Omental fat pad (tissue), 4 donors: Measurements from ENCODE around the gene SAP30BP. TPM values are rescaled to one million over a fixed set of nuclear protein-coding genes. Genes with fewer than 3 reads are reported as not detected.

Source experiments
- ATAC-seq: fragments of 150-250 bp; one replicate; pipeline ENCODE4 v1.9.1; 2016; ENCODE audit warnings: mild to moderate bottlenecking, moderate library complexity; ENCODE audit not compliant: low FRiP score
- DNase-seq: peaks from one replicate; pipeline ENCODE4 v3.0.0-alpha.2; 2019; ENCODE audit warnings: low spot score
- CTCF ChIP-seq, 3 donors: fragments of 450-650 bp; IDR thresholded peaks; one replicate each; pipeline ENCODE4 v1.5.1; 2016 to 2017; ENCODE audit warnings: antibody characterized with exemption in 3 of 3, mild to moderate bottlenecking in 3 of 3, moderate library complexity in 2 of 3
- total RNA-seq, 4 donors: library from RNA; depleted of rRNA; stranded (reverse); fragments of >200 nt; gene quantifications; one replicate each; pipeline ENCODE4 v1.1.0, GENCODE V29; 2016

The SAP30BP gene
- total RNA-seq, 4 donors from 2014 or later, result 52.9 to 105 (median 68.8) TPM

GRCh38 chr17:75633486-75634375 lies 33.4 kb upstream of the SAP30BP start:
- ATAC-seq (peak; percentile 6), DNase-seq (peak; percentile 66)
- no peak for TF ChIP-seq CTCF (IDR thresholded peaks at IDR 0.05)

GRCh38 chr17:75634376-75634740 lies 32.8 kb upstream of the SAP30BP start:
- no peak for DNase-seq
- no peak for ATAC-seq
- TF ChIP-seq CTCF (IDR thresholded peaks at IDR 0.05), result no peak

GRCh38 chr17:75634754-75635609 lies 32.2 kb upstream of the SAP30BP start:
- DNase-seq (no peak), ATAC-seq (no peak)
- TF ChIP-seq CTCF (IDR thresholded peaks at IDR 0.05), result no peak

GRCh38 chr17:75635610-75636202 lies 31.4 kb upstream of the SAP30BP start:
- DNase-seq, result no peak

GRCh38 chr17:75636381-75637142 lies 30.6 kb upstream of the SAP30BP start:
- TF ChIP-seq CTCF (IDR thresholded peaks at IDR 0.05), result no peak
- ATAC-seq (no peak), DNase-seq (no peak)

More at GRCh38 chr17:75635610-75636202, 31.4 kb upstream of the SAP30BP start:
- no peak for ATAC-seq
- TF ChIP-seq CTCF (IDR thresholded peaks at IDR 0.05), result no peak

GRCh38 chr17:75637143-75637538 lies 30.0 kb upstream of the SAP30BP start:
- DNase-seq (no peak), ATAC-seq (no peak)
- TF ChIP-seq CTCF (IDR thresholded peaks at IDR 0.05), result no peak
